Measurements from ENCODE around the gene CLEC4D.
A peak's percentile ranks its signal among the peaks of the same experiment; 100 is the strongest.
"Not testable (repeated sequence)": the region's sequence is repeated elsewhere in the genome, so short reads cannot be mapped to it uniquely, and the experiment has no call there.

CLEC4D gene

GRCh38 chr12:8532045-8532444 lies 18.7 kb downstream of the CLEC4D start:
- no peak for DNase-seq

DNA sequence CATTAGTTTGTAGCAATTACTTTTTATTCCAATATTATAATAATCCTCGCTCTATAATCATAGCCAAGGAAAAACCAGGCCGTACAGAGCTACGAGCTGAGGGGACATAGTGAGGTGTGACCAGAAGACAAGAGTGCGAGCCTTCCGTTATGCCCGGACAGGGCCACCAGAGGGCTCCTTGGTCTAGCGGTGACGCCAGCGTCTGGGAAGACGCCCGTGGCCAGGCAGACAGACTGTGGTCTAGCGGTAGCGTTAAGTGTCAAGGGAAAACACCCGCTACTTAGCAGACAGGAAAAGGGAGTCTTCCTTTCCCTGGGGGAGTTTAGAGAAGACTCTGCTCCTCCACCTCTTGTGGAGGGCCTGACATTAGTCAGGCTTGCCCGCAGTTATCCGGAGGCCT lies 24.5 kb downstream of the CLEC4D start:
- not testable (repeated sequence) for DNase-seq

GRCh38 chr12:8540831-8541230 lies 27.5 kb downstream of the CLEC4D start, which contains the start of gene CLEC4E:
Gene CLEC4E (minus strand): TSS chr12:8540905. CDS start chr12:8540797, 108 bp downstream.
- not testable (repeated sequence) for DNase-seq

DNA sequence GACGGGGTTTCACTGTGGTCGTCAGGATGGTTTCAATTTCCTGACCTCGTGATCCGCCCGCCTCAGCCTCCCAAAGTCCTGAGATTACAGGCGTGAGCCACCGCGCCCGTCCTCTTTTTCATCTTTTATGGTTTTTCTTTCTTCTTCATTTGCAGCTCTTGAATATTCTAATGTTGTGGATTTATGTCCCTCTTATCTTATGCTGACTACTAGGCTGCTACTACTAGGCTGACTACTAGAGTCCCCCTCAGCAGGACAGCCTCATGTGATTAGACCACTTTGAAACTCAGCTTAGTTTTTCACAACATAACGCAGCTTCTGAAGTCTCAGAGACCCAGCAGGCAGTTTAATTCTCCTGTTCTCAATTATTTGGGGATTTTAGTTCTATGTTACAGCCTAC lies 28.3 kb downstream of the CLEC4D start:
- DNase-seq = no peak

GRCh38 chr12:8544295-8544694 lies 31.0 kb downstream of the CLEC4D start:
- DNase-seq = peak; percentile 46

DNA sequence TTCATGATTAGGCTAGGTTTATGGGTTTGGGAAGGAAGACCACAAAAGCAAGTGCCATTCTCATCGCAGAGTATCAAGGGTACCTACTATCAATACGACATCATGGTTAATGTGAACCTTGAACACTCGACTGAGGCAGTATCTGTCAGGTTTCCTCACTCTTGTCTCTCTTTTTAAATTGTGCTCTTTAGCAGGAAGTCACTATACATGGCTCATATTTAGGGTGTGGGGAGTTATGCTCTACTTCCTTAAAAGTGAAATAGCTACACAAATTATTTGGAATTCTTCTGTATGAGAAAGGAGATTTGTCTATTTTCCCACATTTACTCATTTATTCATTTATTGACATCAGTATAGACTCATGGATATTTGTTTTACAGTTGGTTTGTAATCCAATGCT lies 33.3 kb downstream of the CLEC4D start:
- DNase-seq = no peak

DNA sequence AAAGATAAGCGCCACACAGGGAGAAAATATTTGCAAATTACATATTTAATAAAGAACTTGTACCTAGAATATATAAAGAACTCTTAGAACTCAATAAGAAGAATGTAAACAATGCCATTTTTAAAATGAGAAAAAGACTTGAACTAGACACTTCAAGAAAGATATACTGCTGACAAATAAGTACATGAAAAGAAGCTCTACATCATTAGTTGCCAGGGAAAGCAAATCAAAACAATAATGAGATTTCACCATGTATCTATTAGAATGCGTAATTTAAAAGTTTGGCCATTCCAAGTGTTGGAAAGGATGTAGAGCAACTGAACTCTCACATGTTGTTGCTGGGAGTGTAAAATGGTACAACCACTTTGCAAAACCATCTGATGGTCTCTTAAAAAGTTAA lies 34.3 kb downstream of the CLEC4D start:
- no peak for DNase-seq

- no peak for DNase-seq
Measured at GRCh38 chr12:8548192-8548591, 34.9 kb downstream of the CLEC4D start.

DNA sequence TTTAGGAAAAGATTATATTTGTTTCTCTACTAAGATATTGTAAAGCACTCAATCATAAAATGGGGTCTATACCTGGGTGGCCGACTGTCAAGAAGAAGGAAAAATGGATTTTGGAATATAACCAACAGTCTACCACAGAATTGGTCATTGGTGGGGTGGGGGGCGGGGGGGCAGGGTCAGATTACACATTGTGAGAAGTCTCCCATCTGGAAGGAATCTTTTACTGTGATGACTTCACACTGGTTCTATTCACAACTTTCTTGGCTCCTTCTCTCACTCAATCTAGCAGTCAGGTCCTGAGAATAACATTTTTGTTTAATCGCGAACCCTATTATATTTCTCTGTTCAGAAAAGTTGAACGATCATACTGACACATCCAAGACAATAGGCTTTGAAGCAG lies 36.1 kb downstream of the CLEC4D start:
- DNase-seq = no peak

DNA sequence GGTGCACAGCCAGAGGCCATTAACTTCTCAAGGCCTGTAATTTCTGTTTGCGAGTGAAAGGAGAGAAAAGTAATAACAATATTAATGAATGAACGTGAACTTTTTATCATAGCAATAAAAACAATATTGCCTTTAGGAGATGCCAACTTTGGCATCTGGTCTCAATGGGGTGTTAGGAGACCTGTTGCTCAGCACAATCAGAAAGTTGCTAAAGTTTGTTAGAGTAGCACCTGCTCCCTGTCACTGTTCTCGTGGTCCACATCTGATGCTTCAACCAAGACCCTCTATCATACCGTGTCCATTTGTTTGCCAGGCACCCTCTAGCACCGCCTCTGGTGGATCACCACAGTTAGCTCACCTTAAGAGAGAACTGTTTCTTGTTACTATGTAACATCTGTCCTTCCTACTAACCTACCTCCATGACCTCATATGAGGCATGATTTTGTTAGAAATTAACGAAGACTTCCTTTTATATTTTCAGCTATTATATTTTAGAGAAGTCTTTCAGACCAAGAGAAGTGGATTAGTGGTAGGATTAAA lies 39.9 kb downstream of the CLEC4D start:
- no peak for DNase-seq

DNA sequence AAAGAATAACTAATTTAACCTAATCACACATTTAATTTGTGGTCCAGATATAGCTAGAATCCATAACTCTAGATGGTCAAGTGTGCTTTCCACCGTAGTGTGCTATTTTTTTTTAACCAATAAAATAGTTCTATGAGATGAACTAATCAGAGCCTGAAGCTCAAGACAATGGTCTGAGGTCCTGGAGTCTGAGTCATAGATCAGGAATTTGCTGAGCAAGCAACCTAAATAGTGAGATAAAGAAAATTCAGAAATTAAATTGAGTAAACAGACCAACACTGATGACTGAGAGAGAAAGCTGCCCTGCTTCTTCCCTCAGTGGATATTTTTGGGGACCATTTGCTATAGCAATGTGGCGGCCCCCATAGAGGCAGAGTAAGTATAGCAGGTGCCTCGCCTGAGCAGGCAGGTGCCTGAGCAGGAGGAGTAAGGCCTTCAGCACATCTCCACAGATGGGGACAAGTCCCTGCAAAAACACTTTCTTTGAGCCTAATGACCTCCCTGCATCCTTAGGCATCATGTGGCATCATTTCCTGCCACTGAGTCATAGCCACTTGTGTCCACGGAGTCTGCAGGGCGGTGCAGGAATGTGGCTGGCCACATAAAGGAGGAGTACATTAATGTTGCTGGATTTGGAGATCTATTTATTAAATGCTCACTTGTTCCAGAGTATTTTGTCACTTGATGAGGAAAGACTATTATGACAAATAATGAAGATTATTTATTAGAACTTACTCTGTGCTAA lies 41.3 kb downstream of the CLEC4D start:
- DNase-seq = no peak

DNA sequence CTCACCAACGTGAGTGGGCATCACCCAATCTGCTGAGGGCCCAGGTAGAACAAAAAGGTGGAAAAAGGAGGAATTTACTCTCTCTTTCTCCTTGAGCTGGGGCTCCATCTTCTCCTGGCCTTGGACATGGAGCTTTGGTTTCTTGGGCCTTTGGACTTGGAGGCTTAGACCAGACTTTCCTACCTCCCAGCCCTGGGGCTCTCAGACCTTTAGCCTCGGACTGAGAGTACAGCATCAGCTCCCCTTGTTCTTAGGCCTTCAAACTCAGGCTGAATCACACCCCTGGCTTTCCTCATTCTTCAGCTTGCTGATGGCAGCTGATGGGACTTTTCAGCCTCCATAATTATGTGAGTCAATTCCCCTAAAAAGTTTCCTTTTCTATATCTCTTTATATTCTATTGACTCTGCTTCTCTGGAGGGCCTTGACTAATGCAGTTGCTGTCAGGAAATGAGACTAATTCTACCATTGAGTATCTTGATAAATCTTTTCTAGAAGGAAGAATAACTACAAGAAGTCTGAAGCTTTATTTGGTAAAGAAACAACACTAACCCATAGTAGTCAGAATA lies 43.3 kb downstream of the CLEC4D start:
- no peak for DNase-seq

DNA sequence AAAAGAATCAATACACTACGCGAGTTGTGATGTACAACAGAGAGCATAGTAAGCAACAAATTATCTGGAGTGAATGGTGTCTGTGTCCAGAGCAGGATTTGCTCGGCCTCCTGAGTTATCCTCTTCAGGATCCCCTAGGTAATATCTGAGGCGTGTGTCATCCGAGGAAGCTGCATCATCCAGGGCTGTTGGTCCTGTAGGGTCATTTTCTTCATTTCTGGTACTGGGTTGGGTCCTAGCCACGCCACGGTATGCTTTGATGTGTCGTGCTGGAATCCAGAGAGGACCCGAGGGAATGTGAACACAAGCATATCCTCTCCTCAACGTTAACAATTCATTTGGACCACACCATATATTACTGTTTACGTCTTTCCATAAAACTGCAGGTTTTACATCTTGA lies 46.4 kb downstream of the CLEC4D start:
- no peak for DNase-seq

DNA sequence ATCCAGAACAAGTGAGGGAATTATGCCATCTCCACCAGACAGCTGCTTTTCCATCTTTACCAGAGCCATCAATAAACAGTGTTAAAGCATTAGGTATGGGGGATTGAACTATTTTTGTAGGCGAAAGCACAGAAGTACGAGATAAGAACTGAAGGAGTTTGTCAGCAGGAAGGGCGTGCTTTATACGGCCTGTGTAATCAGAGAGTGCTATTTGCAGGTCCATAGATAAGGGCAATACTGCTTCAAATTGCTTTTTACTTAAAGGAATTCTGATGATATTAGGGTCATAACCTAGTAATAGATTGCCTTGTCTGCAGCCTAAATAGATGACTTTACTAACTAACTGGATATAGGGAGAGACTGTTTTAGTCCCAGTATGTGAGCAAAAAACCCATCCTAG lies 47.7 kb downstream of the CLEC4D start:
- DNase-seq = no peak

DNA sequence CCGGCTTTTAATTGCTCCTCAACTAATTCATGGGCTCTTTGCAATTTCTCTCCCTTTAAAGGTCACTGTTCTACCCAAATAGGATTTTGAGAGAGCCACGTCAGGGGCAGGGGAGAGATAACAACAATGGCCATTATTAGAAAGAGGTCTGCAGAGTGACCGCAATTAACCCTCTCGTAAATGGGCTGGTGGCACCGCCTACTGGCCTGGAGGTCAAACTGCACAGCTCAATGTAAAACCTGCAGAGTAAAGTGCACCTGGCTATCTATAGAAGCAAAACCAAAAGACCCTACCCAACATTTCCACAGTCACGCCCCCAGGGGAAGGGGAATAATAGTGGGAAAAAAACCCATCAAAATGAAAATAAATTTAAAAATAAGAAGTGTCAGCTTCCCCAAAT lies 49.0 kb downstream of the CLEC4D start:
- DNase-seq = no peak

DNA sequence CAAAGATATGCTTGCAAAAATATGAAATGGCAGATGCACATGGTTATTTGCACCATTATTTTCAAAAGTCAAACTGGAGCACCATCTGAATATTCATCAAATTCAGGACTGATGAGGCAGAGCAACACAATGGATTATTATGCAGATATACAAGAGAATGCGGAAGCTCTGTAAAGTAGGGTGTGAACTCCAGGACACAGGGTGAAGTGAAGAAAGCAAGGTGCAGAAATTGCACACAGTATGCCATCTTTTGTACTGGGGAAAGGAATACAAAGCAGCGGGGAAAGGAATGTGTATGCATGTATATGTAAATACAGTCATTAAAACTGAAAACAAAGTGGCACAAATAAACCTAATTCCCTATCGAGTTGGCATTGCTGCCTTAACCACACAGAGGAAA lies 50.1 kb downstream of the CLEC4D start:
- no peak for DNase-seq

GRCh38 chr12:8564656-8565055 lies 51.4 kb downstream of the CLEC4D start:
- DNase-seq = no peak

DNA sequence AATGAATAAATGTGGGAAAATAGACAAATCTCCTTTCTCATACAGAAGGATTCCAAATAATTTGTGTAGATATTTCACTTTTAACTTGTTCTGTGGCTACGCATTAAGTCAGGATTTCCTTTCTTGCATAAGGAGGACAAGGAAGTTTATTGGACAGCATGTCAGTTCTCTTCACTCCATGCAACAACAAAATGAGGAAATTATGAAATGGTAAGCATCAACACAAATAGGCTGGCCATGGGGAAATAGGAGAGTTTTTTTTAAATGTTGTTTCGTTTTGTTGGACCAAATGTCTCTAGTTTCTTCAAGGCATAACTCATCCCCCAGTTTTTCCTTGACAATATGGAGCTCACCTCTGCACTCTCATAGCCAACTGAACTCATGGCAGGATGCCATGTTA lies 52.7 kb downstream of the CLEC4D start:
- not testable (repeated sequence) for DNase-seq

DNA sequence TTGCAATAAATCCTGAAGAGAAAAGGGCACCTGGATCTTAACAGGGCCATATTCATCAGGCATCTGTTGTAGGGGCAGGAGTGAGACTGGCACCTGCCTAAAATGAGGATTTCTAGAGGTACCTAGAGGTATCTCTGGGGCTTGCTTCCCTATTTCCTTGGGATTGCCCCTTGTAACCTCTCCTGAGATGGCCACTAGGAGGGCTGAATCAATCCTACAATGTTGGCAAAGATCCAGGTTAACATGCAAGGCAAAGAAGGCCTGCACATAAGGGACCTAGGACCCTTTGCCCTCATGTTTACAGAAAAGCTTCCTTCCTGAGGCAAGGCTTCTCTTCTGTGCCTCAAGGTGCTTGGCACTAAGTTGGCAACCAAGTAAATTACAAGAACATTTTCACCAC lies 53.2 kb downstream of the CLEC4D start:
- no peak for DNase-seq

All from right kidney (tissue), 1 donor.